Activated CD8-positive, alpha-beta memory T cell treated with anti-CD3 and anti-CD28 coated beads, Interleukin-2, amount 50 U/mL, for 48 hours (primary cell): Measurements from ENCODE around the gene STMN1.
A peak's percentile ranks its signal among the peaks of the same experiment; 100 is the strongest.

Experiments used
- DNase-seq: peaks from one replicate; pipeline ENCODE4 v3.0.0-alpha.2; 2020

Gene STMN1

DNA sequence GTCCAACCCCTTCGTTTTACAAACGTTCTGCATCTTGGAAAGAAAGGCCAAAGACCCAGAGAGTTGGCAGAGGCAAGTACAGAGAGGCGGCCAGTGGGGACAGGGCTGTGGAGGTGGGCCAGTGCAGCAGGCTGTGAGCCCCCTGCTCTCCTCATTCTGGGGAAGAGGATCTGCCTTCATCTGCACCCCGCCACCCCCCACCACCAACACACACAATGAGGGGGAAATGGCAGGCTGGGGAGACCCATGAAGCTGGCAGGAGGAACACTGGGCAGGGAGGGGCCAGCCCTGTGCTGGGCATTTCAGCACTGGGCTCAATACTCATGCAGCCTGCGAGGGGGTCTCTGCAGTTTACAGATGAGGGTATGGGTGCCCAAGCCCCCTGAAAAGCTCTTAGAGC, 14.6 kb downstream of the STMN1 start:
- DNase-seq, result no peak

DNA sequence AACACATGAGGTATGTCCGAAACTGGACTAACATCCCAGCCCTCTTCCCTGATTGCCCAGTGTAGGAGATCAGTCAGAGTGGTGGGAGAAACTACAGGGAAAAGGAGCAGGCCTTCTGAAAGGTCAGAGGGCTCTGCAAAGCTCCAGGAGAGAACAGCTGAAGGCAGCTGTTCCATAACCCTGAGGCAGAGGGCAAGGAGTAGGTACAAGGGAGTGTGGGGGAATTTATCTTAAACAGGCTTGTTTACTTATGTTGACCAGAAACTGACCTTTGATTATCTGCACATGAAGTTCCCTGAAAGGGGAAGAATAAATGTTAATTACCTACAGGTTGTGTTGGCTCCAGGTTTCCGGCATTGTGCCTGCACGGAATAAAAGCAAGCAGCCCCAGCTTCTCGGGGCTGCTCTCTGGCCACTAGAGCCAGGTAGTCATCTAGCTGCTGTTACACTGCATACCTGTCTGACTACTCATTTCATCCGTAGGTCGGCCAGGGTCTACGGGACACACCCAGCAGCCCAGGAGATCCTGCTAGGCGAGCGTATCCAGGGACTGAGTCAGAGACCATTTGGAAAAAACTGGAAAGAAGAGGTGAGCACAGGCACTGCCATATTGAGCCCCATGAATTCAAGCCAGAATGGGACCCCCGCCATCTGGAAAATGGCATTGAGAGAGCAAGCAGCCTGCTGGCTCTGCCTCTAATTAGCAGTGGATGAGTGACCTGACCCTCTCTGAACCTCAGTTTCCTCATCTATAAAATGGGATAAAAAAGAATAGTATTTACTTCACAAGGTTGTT, 15.8 kb downstream of the STMN1 start:
- DNase-seq, result no peak

DNA sequence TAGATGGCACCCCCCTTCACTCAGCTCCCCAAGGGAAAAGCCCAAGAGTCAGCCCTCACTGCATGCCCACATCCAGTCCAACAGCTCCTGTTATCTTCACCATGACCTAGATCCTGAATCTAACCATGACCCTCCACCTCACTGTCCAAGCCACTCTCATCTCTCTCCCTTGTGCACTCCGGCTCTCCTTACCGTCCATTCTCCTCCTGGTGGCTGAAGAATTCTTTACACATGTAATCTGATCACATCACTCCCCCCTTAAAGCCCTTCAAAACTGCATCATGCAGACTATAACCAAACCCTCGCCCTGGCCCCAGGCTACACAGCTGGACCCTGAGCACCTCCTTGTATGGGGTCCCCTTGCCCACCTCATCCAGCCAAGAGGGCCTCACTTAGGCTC, 16.7 kb downstream of the STMN1 start:
- no peak for DNase-seq

DNA sequence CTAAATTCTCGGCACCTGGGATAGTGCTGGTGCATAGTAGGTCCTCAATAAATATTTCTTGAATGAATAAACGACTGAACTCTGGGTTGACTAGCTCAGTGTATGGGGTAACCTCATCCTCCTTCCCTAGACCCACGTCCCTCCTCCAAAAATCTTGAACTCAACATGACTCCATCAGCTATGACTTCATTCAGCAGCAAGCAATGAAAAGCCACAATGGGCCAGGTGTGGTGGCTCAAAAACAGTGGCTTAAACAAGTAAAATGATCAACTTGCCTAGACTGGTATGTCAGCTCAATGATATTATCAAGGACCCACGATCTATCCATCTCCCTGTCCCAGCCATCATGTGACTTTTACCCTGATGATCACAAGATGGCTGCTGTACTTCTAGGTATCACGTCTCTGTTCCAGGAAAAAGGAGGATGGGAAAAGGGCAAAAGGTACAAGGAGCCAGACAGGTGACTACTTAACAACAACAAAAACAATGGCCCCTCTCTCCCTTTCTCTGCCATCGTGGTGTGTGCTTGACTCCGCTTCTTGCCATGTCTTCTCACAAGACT, 17.7 kb downstream of the STMN1 start:
- DNase-seq, result no peak

DNA sequence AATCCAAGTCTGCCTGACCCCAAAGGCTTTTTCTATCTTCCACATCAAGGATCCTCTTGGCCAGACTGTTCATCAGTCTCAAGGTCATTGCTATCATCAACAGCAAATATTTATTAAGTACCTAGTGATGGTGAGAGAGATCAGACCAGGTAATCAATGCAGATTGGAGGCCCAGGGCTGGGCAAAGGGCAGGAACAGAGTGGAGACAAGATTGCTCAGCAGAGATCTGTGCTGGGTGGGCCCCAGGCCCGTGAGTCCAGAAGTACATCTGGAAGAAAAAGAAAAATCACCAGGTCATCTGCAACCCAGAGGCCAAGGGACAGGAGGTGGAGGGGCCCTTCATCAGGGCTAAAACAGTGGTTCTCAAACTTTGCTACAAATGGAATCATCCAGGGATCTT, 20.6 kb downstream of the STMN1 start:
- DNase-seq, result no peak

DNA sequence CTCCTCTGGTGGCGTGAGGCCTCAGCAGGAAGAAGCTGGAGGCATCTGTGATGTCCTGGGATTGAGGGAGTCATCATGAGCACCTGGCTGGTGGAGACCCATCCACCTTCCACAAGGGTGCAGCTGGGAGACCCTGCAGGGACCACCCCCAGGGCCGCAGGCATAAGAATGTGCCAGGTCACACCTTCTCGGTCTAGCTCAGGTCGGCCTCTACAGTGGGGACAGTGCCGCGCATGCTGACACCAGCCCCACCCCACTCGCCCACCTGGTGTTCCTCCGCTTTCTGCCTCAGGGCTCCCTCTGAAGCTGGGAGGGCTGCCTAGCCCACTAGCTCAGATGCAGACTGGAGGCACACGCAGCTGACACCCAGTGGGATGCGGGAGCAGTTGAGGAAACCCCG, 25.0 kb downstream of the STMN1 start:
- DNase-seq, result no peak

DNA sequence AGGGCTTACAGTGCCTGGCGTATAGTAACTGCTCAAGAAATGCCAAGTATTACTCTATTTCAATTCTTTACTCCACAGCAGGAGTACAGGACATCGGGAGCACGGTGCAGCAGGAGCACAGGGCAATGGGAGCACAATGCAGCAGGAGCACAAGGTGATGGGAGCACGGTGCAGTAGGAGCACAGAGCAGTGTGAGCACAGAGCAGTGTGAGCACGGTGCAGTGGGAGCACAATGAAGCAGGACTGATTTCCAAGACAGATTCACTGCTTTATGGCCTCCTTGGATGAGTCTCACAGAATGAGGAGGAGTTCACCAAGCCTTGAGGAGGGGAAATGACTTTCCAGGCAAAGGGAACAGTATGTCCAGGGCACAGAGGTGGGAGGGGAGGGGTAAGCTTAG, 25.7 kb downstream of the STMN1 start:
- no peak for DNase-seq

DNA sequence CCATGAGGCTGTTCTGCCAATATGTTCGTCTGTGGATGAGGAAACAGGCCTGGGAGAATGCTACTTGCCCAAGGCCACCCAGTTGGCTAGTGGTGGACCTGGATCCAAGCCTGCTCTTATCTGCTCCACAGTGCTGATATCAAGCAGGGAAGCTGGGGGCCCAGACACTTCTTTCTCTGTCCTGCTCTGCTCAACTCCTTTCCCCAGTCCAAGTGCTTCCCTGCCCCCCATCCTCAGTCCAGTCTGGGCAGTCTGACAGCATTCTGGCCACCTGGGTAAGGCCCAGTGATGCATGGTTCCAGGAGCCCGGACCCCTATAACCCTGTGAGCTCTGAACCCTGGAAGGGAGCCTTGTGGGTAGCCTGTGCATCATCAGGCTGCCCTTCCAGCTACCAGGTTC, 26.5 kb downstream of the STMN1 start:
- no peak for DNase-seq

DNA sequence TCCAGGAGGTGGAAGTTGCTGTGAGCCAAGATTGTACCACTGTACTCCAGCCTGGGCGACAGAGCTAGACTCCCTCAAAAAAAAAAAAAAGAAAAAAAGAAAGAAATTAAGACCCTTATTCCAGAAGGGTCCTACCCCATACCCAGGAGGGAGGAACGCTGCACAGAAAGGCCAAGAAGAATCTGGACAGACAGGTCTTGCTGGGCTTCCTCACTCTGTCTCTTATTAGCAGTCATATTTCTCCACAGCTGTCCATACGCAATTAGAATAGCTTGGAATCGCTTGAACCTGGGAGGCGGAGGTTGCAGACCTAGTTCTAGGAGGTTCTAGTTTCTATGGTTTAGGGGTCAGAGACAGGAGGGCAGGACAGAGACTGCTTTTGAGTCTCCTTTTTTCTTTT, 27.5 kb downstream of the STMN1 start:
- DNase-seq, result no peak

DNA sequence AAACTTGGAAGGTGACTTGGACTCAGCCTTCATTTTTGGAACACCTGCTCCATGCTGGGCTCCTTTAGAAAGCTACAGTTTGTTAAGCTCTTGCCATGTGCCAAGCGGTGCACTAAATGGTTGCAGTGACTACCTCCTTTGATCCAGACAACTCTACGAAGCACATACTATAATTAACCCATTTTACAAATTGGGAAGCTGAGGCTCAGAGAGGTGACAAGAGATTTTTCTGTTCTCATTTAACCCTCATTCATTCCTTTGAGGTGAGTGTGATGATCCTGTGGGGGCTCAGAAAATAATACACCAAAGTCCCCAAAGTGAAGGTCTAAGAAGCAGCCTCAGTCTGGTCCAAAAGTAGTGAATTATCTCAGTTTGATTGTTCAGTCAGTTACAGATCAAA, 29.1 kb downstream of the STMN1 start:
- DNase-seq, result no peak

DNA sequence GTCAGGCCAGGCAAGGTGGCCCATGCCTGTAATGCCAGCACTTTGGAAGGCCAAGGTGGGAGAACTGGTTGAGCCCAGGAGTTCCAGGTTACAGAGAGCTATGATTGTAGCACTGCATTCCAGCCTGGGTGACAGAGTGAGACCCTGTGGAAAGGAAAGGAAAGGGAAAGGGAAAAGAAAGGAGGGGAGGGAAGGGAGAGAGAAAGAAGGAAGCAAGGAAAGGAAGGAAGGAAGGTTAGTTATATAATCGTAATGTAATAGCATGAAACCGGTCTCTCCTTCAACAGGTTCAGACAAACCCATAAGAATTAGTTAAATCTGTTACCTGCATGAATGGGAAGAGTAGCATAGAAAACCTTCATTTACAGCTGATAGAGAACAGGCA, 29.5 kb downstream of the STMN1 start:
- no peak for DNase-seq

DNA sequence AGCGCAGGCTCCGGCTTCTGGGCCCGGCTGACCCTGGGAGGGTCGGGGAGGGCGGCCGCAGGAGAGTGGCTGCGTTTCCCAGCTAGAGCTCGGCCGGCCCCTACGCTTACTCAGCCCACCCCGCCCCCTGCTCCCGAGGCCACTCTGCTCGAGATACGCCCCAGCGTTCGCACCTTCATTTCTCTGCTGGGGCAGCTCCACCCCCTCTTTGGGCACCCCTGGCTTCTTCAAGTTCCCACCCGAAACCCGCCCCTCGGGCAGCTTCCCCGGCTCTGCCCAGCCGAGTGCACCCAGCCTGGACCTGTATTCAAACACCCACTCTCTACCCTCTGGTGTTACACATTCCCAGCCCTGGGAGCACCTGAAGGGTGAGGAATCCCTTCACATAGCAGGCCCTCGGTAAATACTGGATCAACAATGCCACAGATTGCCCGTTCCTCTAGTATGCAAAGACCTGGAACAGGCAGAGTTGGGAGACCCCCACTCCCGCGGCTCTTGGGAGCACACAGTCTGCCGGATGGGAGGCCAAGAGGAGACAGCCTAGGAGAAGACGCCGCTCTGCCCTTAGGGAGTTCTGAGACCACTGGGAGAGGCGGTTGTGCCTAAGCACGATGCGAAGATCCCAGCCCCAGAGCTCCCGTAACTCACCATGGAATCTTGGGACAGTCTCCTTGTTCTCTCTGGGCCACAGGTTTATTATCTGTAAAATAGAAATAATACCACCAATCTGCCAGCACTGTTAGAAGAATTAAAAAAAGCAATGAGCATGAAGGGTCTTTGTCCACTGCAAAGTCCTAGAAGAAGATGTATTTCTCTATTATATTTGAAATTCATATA, 30.1 kb downstream of the STMN1 start:
- no peak for DNase-seq

DNA sequence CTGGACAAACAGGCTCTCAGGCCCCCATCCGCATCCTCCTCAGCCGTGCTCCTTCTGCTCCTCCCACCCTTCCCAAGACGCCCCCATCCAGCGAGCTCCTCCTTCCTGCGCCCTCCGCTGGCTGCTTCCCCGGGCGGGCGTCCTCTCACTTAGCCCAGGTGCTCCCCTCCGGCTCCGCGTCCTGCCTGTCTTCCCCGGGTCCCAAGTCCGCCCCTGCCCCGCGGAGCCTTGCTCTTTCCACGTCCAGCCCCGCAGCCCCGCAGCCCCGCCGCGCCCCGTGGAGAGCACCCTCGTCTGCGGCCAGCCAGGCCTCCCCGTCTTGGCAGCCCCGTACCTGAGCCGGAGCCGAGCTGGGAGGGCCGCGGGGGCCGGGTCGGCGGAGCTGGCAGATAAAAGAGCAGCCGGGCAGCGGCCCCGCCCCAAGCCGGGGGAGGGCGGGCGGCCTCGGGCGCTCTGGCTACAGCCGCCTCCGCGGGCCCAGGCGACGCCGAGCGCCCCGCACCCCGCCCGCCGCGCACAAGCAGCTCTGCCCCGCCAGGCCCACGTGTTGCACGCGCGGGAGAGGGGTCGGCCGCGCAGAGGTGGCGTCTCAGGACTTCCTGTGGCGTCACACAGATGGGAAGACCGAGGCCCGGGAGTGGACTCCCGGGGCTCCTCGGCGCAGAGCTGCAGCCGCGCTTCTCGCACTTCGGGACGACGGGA, 30.9 kb downstream of the STMN1 start, which contains the start of gene PAQR7:
TSS of gene PAQR7 (minus strand) at position 555 of the 702 bp plus-strand sequence. CDS start 11,869 bp downstream, outside the sequence.
- peak; percentile 82 for DNase-seq

DNA sequence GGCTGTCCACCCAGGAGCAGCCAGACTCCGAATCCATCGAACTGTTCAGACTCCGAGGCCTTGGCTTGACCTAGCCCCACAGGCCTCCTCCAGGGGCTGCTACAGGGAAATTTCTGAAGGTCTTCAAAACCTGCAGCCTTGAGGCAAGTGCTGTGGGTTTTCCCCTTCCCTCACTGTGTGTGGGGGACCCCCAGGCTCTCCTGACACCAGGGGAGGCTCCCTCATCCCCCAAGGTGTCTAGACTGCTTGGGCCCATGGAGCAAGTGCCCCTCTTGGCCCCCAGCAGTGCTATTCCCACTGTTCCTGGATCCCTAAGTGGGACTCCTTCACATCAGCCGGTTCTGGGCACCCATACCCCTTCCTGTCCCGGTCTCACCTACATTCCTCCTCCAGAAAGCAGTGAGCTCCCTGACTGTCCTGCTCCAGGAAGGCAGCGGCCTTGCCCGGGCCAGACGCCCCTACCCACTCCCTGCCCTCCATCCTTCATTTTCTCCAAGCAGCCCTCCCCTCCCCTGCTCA, 31.5 kb downstream of the STMN1 start:
- no peak for DNase-seq

DNA sequence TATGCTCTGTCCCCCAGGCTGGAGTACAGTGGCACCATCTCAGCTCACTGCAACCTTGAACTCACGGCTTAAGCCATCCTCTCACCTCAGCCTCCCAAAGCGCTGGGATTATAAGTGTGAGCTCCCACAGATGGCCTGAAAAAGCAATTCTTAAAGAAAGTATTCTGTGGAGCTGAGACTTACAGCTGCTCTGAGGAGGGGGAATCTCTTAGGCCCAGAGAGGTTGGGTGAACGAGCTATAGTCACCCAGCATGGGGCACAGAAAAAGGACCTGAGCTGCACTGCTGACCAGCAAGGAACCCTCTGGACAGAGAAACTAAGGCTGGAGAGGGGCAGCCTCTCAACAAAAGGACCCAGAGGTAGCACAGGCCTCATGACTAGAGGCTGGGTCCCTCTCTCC, 32.0 kb downstream of the STMN1 start:
- no peak for DNase-seq

DNA sequence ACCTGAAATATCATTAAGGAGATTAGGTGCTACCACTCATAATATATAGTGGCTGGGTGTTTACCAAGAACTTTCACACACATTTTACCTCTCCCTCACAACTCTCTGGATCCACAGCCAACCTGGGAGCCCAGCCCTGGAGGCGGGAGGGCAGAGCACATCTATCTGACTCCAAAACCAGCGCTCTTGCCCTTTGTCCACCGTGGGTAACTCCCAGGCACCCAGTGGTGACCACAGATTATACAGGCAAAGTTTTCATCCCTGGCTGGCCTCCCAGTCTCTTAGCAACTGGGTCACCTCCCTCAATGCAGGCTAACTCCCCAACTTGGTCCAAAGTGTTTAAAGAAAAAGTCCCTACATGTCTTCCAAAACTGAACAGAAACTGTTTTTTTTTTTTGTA, 33.1 kb downstream of the STMN1 start:
- DNase-seq, result no peak

DNA sequence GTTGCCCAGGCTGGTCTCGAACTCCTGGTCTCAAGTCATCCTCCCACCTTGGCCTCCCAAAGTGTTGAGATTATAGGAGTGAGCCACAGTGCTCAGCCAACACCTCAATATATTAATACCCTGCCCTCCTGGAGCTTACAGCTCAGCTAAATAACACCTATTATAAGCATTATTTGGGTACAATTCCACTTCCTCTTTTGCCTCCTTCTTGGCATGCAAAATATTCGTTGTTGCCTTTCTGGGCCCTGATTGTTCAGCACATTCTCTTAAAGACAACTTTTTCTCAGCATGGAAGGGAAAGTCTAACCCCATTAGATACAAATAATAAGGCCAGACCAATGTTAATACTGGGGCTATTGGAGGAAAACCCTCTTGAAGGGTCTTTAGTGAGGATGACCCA, 33.5 kb downstream of the STMN1 start:
- no peak for DNase-seq

DNA sequence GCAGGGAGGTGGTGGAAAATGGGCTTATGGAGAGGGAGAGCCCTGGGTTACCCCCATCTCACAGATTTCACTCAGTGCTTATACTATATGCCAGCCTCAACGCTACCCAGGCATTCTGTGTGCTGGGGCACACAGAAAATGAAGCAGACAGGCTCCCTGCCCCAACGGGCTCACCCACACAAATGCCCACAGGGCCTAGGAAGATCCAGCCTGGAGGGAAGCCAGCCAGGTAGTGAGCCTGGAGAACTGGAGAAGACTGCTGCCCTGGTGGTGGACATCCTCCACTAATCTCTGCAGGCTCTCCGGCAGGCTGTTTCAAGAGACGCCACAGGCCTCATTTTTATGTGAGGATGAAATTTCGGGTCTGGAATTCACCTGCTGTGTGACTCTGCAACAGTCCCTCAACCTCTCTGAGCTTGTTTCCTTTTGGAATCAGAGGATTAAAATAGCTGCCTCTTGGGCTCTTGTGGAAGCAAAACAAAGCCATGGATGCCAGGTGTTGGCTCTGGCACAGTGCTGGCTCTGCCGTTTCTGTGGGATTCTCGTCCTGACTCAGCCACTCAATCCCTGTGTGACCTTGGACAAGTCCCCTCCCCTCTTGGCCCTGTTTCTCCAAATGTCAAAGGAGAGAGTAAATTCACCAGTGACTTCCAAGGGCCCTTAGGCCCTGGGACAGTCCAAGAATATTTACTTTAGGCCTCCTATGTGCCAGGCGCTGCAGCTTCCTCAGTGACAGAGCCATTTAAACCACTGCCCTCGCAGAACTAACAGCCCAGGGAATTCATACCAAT, 34.3 kb downstream of the STMN1 start:
- no peak for DNase-seq

DNA sequence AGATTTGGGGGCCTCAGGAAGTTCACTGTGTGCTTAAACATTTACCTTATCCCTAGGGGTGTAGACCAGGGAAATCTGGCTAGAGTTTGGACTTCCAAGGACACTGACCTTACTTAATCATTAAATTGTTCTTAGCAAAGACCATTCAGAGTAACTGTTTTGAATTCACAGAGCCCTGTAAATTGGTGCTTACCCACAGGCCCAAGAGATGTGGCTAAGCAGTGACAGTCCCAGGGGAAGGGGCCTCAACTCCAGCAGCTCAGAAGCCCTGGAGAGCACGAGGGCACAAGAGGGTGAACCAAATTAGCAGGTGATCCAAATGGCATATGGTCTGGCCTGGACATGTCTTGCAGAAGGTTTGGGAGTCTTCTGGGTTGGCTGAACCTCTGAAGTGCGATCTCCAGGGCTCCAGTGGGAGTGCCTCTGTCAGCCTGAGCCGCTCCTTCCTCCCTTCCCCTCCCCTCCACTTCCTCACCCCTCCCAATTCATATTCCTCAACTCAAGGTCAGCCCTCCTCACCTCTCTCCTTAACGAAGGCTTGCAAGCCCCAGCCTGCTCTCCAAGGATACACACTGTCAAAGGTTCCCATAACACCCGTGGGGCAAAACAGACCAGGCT, 35.0 kb downstream of the STMN1 start:
- no peak for DNase-seq

DNA sequence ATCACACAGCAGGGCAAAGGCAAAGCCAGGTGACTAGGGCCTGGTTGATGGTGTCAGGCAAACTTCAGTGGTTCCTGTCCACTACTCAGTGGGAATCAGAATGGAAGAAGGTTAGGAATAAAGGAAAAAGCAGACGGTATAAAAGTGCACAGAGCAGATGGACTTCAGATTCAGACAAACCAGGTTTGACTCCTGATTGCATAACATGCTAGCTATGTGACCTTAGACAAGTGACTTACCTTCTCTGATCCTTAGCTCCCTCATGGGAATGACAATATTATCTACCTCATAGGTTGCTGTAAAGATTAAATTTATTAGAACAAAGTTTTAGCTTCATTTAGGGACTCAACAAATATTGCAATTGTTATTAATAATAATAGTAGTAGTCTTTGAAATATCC, 35.6 kb downstream of the STMN1 start:
- DNase-seq, result no peak

DNA sequence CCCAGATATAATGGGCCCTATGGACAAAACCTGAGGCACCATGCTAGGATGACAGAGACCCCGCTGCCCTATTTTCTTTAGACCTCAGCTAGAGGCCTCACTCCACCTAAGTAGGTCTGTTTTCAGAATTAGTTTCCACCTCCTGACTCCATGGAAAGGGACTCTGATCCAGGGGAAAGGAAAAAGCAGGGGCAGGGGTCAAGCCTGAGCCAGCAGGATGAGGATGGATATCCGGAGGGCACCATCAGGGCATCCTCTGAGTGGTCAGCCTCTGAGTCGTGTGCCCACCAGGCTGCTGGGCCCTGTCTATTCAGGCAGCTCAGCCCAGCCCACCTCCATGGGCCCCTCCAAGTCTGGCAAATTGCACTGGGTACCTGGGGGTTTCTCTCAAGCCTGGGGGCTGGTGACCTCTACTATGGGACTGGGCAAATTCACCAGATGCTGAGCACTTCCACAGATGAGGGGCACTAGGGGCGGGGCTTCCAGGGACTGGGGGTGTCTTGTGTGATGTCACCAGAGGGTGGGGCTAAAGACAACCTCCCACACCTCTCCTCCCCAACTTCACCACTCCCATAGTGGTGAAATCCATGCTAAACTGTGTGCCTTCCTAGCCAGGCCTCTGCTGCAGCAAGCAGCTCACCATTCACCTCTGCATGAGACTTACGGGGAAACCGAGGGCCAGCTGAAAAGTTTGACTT, 36.2 kb downstream of the STMN1 start:
- DNase-seq, result no peak
